Esophagus squamous epithelium (tissue), 5 donors: Measurements from ENCODE around the gene ESYT1. TPM values are rescaled to one million over a fixed set of nuclear protein-coding genes. Genes with fewer than 3 reads are reported as not detected.

ENCODE experiments used
- DNase-seq: peaks from one replicate; lab custom pipeline; 2025; lab: John Stamatoyannopoulos, UW
- H3K27ac ChIP-seq, 4 donors: fragments of 200-600 bp; sonication (generic); one replicate each; pipeline ENCODE4 v1.5.1; 2016 to 2019; ENCODE audit warnings: mild to moderate bottlenecking in 1 of 4
- H3K27me3 ChIP-seq, 4 donors: fragments of 200-600 bp; sonication (generic); 1 replicate in 3 of 4; 2 replicates in 1 of 4; pipeline versions ENCODE4 v1.5.1 to v1.6.0; 2017 to 2021; ENCODE audit warnings: antibody characterized with exemption in 1 of 4
- H3K36me3 ChIP-seq, 3 donors: fragments of 200-600 bp; sonication (generic); one replicate each; pipeline ENCODE4 v1.5.1; 2016 to 2019
- H3K4me1 ChIP-seq, 3 donors: fragments of 200-600 bp; sonication (generic); one replicate each; pipeline ENCODE4 v1.5.1; 2017 to 2019
- H3K4me3 ChIP-seq, 4 donors: fragments of 200-600 bp; sonication (generic); 1 replicate in 3 of 4; 2 replicates in 1 of 4; pipeline ENCODE4 v1.5.1; 2016 to 2019; ENCODE audit warnings: mild to moderate bottlenecking in 2 of 4, moderate library complexity in 1 of 4
- H3K9me3 ChIP-seq, 3 donors: fragments of 200-600 bp; sonication (generic); one replicate each; pipeline ENCODE4 v1.5.1; 2016 to 2019
- CTCF ChIP-seq, 6 experiments: fragments of 450-650 bp in 4 of 6; fragments of 200-600 bp in 2 of 6; sonication (generic) in 2 of 6; IDR thresholded peaks; one replicate each; pipeline ENCODE4 v1.5.1; 2016 to 2019; ENCODE audit warnings: antibody characterized with exemption in 6 of 6, mild to moderate bottlenecking in 4 of 6, moderate library complexity in 4 of 6
- POLR2A ChIP-seq, 4 donors: fragments of 450-650 bp; IDR thresholded peaks; one replicate each; pipeline ENCODE4 v1.6.1; 2017; ENCODE audit warnings: antibody characterized with exemption in 4 of 4, mild to moderate bottlenecking in 4 of 4, moderate library complexity in 3 of 4
- WGBS, 2 donors: methylation state at CpG; one replicate each; pipeline ENCODE4 v1.1.5; 2018; 5-methylcytosine and 5-hydroxymethylcytosine counted together
- intact Hi-C: fragments of 100-400 bp; cut with DNase I; formaldehyde crosslinking; loops from one replicate; pipeline ENCODE4 v1.15.0; 2022
- total RNA-seq, 4 donors: library from RNA; depleted of rRNA; stranded (reverse); fragments of >200 nt; gene quantifications; one replicate each; pipeline ENCODE4 v1.1.0, GENCODE V29; 2016
- donor health status: DM: yes; HTN: yes; CAD: no.

Gene ESYT1
- total RNA-seq, 4 donors from 2014 or later: 42.6 to 70.8 (median 62.5) TPM

GRCh38 chr12:56152132-56152755 is 24.2 kb downstream of the ESYT1 start, which contains the start of gene MYL6B:
TSS of gene MYL6B (plus strand) at chr12:56152587. CDS start at chr12:56153919, 1,332 bp downstream.
- H3K27ac ChIP-seq: peak within 1 kb of the TSS; percentile 91 to 96 (median 96)
- no peaks in the 10 kb centered on the region for H3K27me3 ChIP-seq
- WGBS, 2 donors: 0 to 1% methylated on average over 7 to 25 of the region's 37 CpGs
- no peaks in the 10 kb centered on the region for H3K9me3 ChIP-seq
- H3K36me3 ChIP-seq: peaks cover 0 to 6% (median 0%) of the 10 kb centered on the region in 3 donors
- intact Hi-C loops: no loop called here
- peak; percentile 58 for DNase-seq
- peak within 1 kb of the TSS; percentile 43 to 83 (median 68) for H3K4me3 ChIP-seq
- H3K4me1 ChIP-seq: peaks cover 16 to 42% (median 21%) of the 10 kb centered on the region in 3 donors
- TF ChIP-seq CTCF (IDR thresholded peaks at IDR 0.05) (peak in 2 of 6 experiments; percentile 1 to 32), POLR2A (IDR thresholded peaks at IDR 0.05) (peak in 2 of 4 donors; percentile 65 to 67)

GRCh38 chr12:56152756-56153677 is 24.9 kb downstream of the ESYT1 start:
- H3K4me1 ChIP-seq: peaks cover 16 to 44% (median 20%) of the 10 kb centered on the region in 3 donors
- intact Hi-C loops: no loop called here
- peak overlapping the region; percentile 43 to 83 (median 68) for H3K4me3 ChIP-seq
- TF ChIP-seq POLR2A (IDR thresholded peaks at IDR 0.05) (no peak), CTCF (IDR thresholded peaks at IDR 0.05) (no peak)
- H3K27me3 ChIP-seq: no peaks in the 10 kb centered on the region
- peak overlapping the region; percentile 91 to 96 (median 96) for H3K27ac ChIP-seq
- peaks cover 0 to 6% (median 0%) of the 10 kb centered on the region in 3 donors for H3K36me3 ChIP-seq
- 4 to 8% methylated on average over 3 to 5 of the region's 8 CpGs for WGBS, 2 donors
- no peak for DNase-seq
- H3K9me3 ChIP-seq: no peaks in the 10 kb centered on the region

GRCh38 chr12:56153678-56154065 is 25.6 kb downstream of the ESYT1 start:
- TF ChIP-seq CTCF (IDR thresholded peaks at IDR 0.05) (no peak), POLR2A (IDR thresholded peaks at IDR 0.05) (no peak)
- no peak for DNase-seq
- H3K27ac ChIP-seq: no peak overlapping the region
- H3K4me3 ChIP-seq: no peak overlapping the region
- H3K9me3 ChIP-seq: no peaks in the 10 kb centered on the region
- WGBS, 2 donors: 43% methylated on average over 1 of the region's 5 CpGs; no CpG with 5 or more reads in 1 of the 2 donors
- no peaks in the 10 kb centered on the region for H3K27me3 ChIP-seq
- H3K36me3 ChIP-seq: peaks cover 0 to 6% (median 0%) of the 10 kb centered on the region in 3 donors
- peaks cover 16 to 44% (median 20%) of the 10 kb centered on the region in 3 donors for H3K4me1 ChIP-seq
- intact Hi-C loops: no loop called here

- intact Hi-C loops: no loop called here
- no peak for TF ChIP-seq CTCF (IDR thresholded peaks at IDR 0.05)
- no peak for TF ChIP-seq POLR2A (IDR thresholded peaks at IDR 0.05)
- no peaks in the 10 kb centered on the region for H3K27me3 ChIP-seq
- no peak for DNase-seq
- no peak overlapping the region for H3K4me3 ChIP-seq
- H3K4me1 ChIP-seq: peaks cover 20 to 47% (median 21%) of the 10 kb centered on the region in 3 donors
- no peak overlapping the region for H3K27ac ChIP-seq
- H3K9me3 ChIP-seq: no peaks in the 10 kb centered on the region
- 100% methylated on average over 1 of the region's 1 CpG for WGBS, 2 donors
- peaks cover 0 to 7% (median 2%) of the 10 kb centered on the region in 3 donors for H3K36me3 ChIP-seq
Observed at GRCh38 chr12:56154246-56154771, 26.2 kb downstream of the ESYT1 start.
